GM12878 (cell line): Measurements from ENCODE around the gene ITGAL. TPM values are rescaled to one million over a fixed set of nuclear protein-coding genes. Genes with fewer than 3 reads are reported as not detected.

Source experiments
- CBX5 ChIP-seq: sonication (generic); IDR thresholded peaks from 2 replicates; pipeline ENCODE4 v1.6.1; 2016; ENCODE audit warnings: low read depth, moderate library complexity, mild to moderate bottlenecking, inconsistent platforms
- FOS ChIP-seq: IDR thresholded peaks from 3 replicates; pipeline ENCODE4 v1.6.1; 2011; ENCODE audit warnings: borderline replicate concordance; ENCODE audit not compliant: insufficient read length; ENCODE audit errors: extremely low read depth
- FOXM1 ChIP-seq: IDR thresholded peaks from 2 replicates; pipeline ENCODE4 v1.6.1; 2012; ENCODE audit warnings: low read depth, mild to moderate bottlenecking, inconsistent platforms, low read length, moderate library complexity
- IKZF1 ChIP-seq: fragments of 450-650 bp; conservative IDR thresholded peaks from 2 replicates; pipeline ENCODE4 v1.6.1; 2017; ENCODE audit warnings: antibody characterized with exemption, mild to moderate bottlenecking
- KDM1A ChIP-seq: fragments of 200-600 bp; sonication (generic); IDR thresholded peaks from 2 replicates; pipeline ENCODE4 v1.6.1; 2016; ENCODE audit warnings: borderline replicate concordance
- KLF5 ChIP-seq: fragments of 450-650 bp; IDR thresholded peaks from 2 replicates; pipeline ENCODE4 v1.6.1; 2014; ENCODE audit warnings: mild to moderate bottlenecking; ENCODE audit not compliant: partially characterized antibody
- RBBP5 ChIP-seq: fragments of 200-600 bp; sonication (generic); conservative IDR thresholded peaks from 2 replicates; pipeline ENCODE4 v1.6.1; 2016
- SMAD5 ChIP-seq: IDR thresholded peaks from 2 replicates; pipeline ENCODE4 v1.6.1; 2016; ENCODE audit warnings: antibody characterized with exemption, low read depth
- SMARCA5 ChIP-seq: fragments of 450-650 bp; IDR thresholded peaks from 2 replicates; pipeline ENCODE4 v1.6.1; 2017; ENCODE audit warnings: mild to moderate bottlenecking
- SP1 ChIP-seq: IDR thresholded peaks from one replicate; pipeline ENCODE4 v1.6.1; 2011; ENCODE audit warnings: low read depth, low read length
- SUZ12 ChIP-seq: fragments of 200-600 bp; sonication (generic); IDR thresholded peaks from one replicate; pipeline ENCODE4 v1.6.1; 2018; ENCODE audit warnings: antibody characterized with exemption, mild to moderate bottlenecking; ENCODE audit not compliant: unreplicated experiment
- TAF1 ChIP-seq: IDR thresholded peaks from 2 replicates; pipeline ENCODE4 v1.6.1; 2011; ENCODE audit warnings: mild to moderate bottlenecking, low read depth, low read length, borderline replicate concordance
- TCF12 ChIP-seq: IDR thresholded peaks from 2 replicates; pipeline ENCODE4 v1.6.1; 2011; ENCODE audit warnings: low read depth, mild to moderate bottlenecking, low read length
- WRNIP1 ChIP-seq: IDR thresholded peaks from 2 replicates; pipeline ENCODE4 v1.6.1; 2011; ENCODE audit warnings: low read depth, low read length, improper control_type of control experiment, borderline replicate concordance
- ZNF207 ChIP-seq: fragments of 450-650 bp; IDR thresholded peaks from 2 replicates; pipeline ENCODE4 v1.6.1; 2014; ENCODE audit warnings: antibody characterized with exemption, mild to moderate bottlenecking, borderline replicate concordance
- ZNF274 ChIP-seq: IDR thresholded peaks from one replicate; pipeline ENCODE4 v1.8.0; 2011; ENCODE audit not compliant: insufficient read length, insufficient read depth
- ZNF622 ChIP-seq: fragments of 450-650 bp; IDR thresholded peaks from 2 replicates; pipeline ENCODE4 v1.6.1; 2017; ENCODE audit warnings: mild to moderate bottlenecking, inconsistent platforms
- polyA plus RNA-seq, 11 experiments: library from polyadenylated mRNA; depleted of rRNA in 4 of 11; unstranded in 6 of 11; stranded (reverse) in 5 of 11; fragments of >200 nt; fragmentation: Nextera tagmentation in 4 of 11; fragmentation: Illumina TruSeq in 1 of 11; extraction: Ambion mirVana in 4 of 11; extraction: Trizol in 1 of 11; gene quantifications; 1 replicate in 1 of 11; 2 replicates in 10 of 11; pipeline versions ENCODE4 v1.2.1 to v1.2.3, GENCODE V29; 2011 to 2016; ENCODE audit warnings: inconsistent platforms in 2 of 11, missing spikeins in 2 of 11, low read depth in 1 of 11
- total RNA-seq, 4 experiments: library from RNA; depleted of rRNA in 3 of 4; stranded (reverse); fragments of >200 nt in 3 of 4; fragmentation: Illumina TruSeq in 1 of 4; extraction: Trizol in 1 of 4; gene quantifications; 2 replicates each; pipeline versions ENCODE4 v1.2.1 to v1.2.3, GENCODE V29; 2013 to 2021
- TF ChIP-seq, protein P1 (sequence below): IDR thresholded peaks from 2 replicates; pipeline ENCODE4 v1.6.1; 2011; ENCODE audit warnings: borderline replicate concordance, low read depth, mild to moderate bottlenecking, moderate library complexity, low read length; ENCODE audit not compliant: insufficient read depth, poor library complexity, severe bottlenecking
- TF ChIP-seq, protein P2 (sequence below): fragments of 450-650 bp; IDR thresholded peaks from 2 replicates; pipeline ENCODE4 v1.6.1; 2017; ENCODE audit warnings: antibody characterized with exemption, mild to moderate bottlenecking, moderate library complexity
- TF ChIP-seq, protein P3 (sequence below): fragments of 450-650 bp; formaldehyde crosslinking; IDR thresholded peaks from 2 replicates; pipeline ENCODE4 v1.5.0; 2022; ENCODE audit warnings: mild to moderate bottlenecking, missing genetic modification characterization
- TF ChIP-seq, protein P4 (sequence below): fragments of 150-350 bp; IDR thresholded peaks from 2 replicates; pipeline ENCODE4 v1.6.1; 2014; ENCODE audit warnings: mild to moderate bottlenecking, low read depth, low read length

The ITGAL gene
- total and polyA plus RNA-seq, 10 of the 15 experiments (the other 5 are each of a cell fraction or from before 2014, with no cell fraction given): 10.7 to 170 (median 96.9) TPM

DNA sequence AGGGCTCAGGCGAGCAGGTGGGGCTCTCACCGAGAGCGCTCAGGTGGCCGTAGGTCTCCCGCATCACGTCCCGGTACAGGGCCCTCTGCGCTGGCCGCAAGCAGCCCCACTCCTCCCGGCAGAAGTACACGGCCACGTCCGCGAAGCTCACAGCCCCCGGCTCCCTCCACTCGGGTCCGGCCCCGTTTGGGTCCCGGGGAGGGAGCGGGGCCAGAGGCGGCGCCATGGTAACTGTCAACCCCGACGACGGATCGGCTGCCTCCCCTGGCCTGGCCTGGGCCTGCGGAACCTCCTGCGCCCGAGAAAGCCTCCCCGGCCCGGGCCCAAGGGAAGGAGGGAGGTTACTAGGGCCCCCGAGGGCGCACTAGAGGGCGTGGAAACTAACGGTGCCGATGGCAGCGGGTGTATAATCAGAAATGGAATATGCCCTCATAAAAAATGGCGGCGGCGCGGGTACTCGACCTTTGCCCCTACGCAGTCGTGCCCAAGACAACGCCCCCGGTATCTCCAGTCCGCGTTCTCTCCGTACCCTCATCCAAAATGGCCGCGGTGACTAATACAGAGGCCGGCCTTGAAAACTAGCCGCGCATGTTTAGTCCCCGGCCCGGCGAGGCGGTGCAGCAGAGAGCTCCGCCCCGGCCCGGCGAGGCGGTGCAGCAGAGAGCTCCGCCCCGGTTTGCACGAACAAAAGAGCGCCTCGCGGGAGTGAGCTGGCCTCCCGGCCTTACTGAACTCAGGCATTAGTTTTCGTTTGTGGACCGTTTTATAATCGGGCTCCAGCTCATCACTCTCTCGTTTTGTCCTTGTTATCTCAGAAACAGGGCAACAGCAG, 85.6 kb downstream of the ITGAL start, which contains the start of gene ZNF764 (continued):
- TF ChIP-seq SMARCA5 (peak; percentile 57; the same call in 1 of the 2 replicates), ZNF622 (no peak), TAF1 (peak; percentile 80), TCF12 (no peak), ZNF207 (0 out of 2 replicates have a peak, but pooled peaks have one; percentile 67), WRNIP1 (no peak), FOS (no peak), KDM1A (no peak), SUZ12 (no peak), KLF5 (peak; percentile 61), ZNF274 (no peak), FOXM1 (no peak), SP1 (peak; percentile 48), SMAD5 (no peak; the same call in 1 of the 2 replicates), RBBP5 (no peak), CBX5 (no peak), IKZF1 (peak; percentile 97)
- TF ChIP-seq, protein P1, sequence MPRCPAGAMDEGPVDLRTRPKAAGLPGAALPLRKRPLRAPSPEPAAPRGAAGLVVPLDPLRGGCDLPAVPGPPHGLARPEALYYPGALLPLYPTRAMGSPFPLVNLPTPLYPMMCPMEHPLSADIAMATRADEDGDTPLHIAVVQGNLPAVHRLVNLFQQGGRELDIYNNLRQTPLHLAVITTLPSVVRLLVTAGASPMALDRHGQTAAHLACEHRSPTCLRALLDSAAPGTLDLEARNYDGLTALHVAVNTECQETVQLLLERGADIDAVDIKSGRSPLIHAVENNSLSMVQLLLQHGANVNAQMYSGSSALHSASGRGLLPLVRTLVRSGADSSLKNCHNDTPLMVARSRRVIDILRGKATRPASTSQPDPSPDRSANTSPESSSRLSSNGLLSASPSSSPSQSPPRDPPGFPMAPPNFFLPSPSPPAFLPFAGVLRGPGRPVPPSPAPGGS: no peak
- TF ChIP-seq, protein P2, sequence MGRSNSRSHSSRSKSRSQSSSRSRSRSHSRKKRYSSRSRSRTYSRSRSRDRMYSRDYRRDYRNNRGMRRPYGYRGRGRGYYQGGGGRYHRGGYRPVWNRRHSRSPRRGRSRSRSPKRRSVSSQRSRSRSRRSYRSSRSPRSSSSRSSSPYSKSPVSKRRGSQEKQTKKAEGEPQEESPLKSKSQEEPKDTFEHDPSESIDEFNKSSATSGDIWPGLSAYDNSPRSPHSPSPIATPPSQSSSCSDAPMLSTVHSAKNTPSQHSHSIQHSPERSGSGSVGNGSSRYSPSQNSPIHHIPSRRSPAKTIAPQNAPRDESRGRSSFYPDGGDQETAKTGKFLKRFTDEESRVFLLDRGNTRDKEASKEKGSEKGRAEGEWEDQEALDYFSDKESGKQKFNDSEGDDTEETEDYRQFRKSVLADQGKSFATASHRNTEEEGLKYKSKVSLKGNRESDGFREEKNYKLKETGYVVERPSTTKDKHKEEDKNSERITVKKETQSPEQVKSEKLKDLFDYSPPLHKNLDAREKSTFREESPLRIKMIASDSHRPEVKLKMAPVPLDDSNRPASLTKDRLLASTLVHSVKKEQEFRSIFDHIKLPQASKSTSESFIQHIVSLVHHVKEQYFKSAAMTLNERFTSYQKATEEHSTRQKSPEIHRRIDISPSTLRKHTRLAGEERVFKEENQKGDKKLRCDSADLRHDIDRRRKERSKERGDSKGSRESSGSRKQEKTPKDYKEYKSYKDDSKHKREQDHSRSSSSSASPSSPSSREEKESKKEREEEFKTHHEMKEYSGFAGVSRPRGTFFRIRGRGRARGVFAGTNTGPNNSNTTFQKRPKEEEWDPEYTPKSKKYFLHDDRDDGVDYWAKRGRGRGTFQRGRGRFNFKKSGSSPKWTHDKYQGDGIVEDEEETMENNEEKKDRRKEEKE: no peak
- TF ChIP-seq, protein P3, sequence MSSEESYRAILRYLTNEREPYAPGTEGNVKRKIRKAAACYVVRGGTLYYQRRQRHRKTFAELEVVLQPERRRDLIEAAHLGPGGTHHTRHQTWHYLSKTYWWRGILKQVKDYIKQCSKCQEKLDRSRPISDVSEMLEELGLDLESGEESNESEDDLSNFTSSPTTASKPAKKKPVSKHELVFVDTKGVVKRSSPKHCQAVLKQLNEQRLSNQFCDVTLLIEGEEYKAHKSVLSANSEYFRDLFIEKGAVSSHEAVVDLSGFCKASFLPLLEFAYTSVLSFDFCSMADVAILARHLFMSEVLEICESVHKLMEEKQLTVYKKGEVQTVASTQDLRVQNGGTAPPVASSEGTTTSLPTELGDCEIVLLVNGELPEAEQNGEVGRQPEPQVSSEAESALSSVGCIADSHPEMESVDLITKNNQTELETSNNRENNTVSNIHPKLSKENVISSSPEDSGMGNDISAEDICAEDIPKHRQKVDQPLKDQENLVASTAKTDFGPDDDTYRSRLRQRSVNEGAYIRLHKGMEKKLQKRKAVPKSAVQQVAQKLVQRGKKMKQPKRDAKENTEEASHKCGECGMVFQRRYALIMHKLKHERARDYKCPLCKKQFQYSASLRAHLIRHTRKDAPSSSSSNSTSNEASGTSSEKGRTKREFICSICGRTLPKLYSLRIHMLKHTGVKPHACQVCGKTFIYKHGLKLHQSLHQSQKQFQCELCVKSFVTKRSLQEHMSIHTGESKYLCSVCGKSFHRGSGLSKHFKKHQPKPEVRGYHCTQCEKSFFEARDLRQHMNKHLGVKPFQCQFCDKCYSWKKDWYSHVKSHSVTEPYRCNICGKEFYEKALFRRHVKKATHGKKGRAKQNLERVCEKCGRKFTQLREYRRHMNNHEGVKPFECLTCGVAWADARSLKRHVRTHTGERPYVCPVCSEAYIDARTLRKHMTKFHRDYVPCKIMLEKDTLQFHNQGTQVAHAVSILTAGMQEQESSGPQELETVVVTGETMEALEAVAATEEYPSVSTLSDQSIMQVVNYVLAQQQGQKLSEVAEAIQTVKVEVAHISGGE (CRISPR knock-in tag): no peak
- TF ChIP-seq, protein P4, sequence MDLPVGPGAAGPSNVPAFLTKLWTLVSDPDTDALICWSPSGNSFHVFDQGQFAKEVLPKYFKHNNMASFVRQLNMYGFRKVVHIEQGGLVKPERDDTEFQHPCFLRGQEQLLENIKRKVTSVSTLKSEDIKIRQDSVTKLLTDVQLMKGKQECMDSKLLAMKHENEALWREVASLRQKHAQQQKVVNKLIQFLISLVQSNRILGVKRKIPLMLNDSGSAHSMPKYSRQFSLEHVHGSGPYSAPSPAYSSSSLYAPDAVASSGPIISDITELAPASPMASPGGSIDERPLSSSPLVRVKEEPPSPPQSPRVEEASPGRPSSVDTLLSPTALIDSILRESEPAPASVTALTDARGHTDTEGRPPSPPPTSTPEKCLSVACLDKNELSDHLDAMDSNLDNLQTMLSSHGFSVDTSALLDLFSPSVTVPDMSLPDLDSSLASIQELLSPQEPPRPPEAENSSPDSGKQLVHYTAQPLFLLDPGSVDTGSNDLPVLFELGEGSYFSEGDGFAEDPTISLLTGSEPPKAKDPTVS: no peak
